NCI-H2227 (cell line): ENCODE results near the gene EDEM3.
"Not testable (repeated sequence)": the region's sequence is repeated elsewhere in the genome, so short reads cannot be mapped to it uniquely, and the experiment has no call there.

Source experiments
- DNase-seq: peaks from one replicate; lab custom pipeline; 2025; ENCODE audit not compliant: unreplicated experiment; lab: John Stamatoyannopoulos, UW

The EDEM3 gene

DNA sequence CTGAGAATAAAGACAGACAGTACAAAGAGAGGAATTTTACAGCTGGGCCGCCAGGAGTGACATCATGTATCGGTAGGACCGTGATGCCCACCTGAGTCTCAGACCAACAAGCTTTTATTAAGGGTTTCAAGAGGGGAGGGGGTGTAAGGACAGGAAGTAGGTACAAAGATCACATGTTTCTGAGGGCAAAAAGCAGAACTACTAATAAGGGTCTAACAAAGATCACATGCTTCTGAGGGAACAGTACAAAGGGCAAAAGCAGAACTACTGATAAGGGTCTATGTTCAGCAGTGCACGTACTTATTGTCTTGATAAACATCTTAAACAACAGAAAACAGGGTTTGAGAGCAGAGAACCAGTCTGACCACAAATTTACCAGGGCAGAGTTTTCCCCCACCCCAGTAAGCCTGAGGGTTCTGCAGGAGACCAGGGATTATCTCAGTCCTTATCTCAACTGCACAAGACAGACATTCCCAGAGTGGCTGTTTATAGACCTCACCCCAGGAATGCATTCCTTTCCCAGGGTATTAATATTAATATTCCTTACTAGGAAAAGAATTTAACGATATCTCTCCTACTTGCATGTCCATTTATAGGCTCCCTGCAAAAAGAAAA lies 73.9 kb downstream of the EDEM3 start:
- DNase-seq, result not testable (repeated sequence)

DNA sequence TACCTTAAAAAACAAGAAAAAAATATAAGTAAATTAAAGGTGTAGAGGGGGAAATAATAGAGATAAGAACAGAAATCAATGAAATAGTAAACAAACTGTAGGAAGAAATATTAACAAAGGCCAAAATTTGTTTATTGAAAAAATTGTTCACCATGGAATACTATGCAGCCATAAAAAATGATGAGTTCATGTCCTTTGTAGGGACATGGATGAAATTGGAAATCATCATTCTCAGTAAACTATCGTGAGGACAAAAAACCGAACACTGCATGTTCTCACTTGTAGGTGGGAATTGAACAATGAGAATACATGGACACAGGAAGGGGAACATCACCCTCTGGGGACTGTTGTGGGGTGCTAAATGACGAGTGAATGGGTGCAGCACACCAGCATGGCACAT lies 75.2 kb downstream of the EDEM3 start:
- DNase-seq, result not testable (repeated sequence)

DNA sequence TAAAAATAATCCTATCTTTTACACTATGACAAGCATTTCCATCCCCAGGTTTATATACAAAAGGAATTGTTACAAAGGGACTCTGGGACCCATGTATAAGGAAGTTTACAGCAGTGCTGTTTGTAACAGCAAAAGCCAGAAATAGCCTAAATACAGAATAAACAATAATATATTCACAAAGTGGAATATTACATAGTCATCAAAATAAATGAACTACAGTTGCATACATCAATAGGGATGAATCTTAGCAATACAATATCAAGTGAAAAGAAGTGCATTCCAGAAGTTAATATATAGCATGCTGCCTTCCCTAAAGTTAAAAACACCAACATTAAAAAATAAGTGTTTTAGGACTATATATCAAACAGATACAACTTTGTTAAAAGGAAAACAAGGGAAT lies 77.3 kb downstream of the EDEM3 start:
- DNase-seq, result no peak

DNA sequence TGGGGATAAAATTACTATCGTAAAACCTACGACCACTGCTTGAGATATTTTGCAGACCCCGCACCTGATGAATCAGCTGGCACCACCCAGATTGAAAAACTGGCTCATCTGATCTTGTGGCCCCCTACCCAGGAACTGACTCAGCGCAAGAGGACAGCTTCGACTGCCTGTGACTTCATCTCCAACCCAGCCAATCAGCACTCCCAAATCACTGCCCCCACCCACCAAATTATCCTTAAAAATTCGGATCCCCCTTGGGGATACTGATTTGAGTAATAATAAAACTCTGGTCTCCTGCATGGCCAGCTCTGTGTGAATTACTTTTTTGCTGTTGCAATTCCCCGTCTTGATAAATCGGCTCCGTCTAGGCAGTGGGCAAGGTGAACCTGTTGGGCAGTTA lies 81.4 kb downstream of the EDEM3 start:
- DNase-seq, result no peak

DNA sequence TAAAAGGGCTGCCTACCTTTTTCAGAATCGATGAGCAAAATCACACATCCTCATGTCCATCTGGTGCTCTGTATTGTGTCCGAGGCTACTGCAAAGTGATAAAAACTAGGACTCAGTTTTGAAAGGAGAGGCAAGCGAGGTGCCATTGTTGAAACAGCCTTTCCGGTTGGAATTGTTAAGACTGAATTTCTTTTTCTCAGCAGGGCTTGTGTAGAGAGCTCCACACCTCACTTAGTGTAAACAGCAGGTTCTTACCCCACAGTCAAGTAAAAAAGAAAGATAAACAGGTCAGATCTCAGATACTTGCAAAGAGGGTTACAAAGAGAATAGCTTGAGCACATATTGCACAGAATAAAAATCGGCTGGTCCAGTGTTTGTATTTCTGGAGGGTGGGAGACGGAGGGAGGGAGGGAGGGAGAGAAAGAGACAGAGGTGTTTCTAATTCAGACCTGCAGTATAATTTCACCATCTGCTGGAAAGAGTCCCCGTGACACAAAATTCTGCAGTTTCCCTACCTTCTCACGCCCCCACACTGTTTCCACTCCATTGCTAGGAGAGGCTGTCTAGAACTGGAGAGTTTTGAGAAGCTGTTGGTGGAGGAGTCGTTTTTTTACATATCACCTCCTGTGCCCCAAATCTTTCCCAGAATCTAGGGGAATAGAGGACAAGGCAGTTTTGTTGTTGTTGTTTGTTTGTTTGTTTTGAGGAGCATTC lies 82.5 kb downstream of the EDEM3 start:
- DNase-seq, result peak; percentile 16

DNA sequence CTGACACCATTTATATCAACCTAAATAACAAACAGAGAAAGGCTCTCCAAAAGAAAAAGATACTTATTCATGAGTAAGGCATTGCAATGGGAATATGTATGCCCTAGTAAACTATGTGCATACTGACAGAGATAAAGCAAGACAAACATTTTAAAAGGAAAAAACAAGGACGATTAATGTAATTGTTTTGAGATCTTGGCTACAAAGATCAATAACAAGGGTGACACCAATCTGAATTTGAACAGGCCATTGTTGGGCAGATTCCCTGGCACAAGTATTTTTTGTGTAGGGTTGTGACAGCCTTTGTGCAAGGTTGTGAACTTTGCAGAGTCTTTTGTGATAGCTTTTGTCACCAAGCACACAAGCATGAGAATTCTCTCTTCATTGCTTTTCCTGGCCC lies 85.3 kb downstream of the EDEM3 start:
- no peak for DNase-seq

DNA sequence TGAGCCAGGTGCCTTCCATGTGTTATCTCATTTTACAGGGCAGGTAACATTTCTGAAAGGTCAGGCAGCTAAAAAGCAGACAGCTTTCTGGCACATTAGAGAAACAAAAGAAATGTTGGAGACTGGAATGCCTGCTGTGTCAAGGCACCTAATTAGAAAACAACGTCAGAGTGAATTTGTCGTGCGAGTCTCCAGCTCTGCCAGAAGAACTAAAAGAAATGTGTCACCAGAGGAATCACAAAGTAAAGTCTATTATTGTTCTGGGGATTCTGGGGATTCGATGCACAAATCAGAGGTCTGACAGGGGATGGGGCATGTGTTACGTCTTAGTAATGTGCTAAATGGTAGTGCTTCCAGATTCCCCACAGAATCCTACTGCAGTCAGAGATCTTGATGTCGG lies 89.3 kb downstream of the EDEM3 start:
- DNase-seq, result no peak

DNA sequence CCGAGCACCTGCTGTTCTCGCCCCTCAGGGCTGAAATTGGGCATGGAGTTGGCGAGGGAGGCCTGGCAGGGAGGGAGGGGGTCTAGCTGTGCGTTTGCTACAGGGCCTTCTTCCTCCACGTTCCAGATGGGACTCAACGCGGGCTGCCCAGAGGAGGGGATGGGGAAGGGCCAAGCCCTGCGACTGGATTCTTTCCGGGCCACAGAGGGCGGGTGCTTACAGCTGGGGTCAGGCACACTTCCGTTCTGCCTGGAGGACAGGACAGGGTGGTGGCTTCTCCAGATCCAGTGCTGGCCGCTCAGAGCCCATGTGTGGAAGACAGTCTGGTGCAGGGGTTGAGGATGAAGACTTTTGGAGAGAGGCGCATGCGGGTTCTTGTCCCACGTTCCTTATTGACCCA lies 90.0 kb downstream of the EDEM3 start:
- DNase-seq, result peak; percentile 56

DNA sequence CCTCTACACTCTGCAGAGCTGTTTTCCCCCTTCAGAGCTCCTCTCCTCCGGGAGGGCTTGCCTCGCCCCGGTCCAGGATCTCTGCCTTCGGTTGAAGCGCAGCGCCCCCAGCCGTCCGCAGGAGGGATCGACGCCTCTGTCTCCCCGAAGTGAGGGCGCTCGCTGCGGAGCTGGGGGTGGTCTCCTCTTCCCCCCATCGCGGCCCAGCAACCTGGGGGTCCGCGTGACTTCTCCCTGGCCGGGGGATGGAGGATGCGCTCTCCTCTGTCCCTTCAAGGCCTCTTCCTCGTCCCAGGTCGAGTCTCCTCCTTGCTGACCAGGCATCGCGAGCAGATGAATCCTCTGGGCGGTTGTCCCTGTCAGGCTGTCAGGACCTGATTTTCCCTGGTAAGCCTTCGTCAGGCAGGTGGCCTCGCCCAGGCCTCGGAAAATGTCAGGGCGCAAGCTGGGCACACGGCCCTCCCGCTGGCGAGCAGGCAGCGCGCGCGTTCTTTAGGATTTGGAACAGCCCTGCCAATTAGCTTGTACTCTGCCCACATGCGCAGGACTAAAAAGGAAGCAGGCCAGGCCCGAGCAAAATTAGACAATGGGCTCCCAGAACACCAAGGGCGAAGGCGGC lies 90.5 kb downstream of the EDEM3 start:
- peak; percentile 92 for DNase-seq

DNA sequence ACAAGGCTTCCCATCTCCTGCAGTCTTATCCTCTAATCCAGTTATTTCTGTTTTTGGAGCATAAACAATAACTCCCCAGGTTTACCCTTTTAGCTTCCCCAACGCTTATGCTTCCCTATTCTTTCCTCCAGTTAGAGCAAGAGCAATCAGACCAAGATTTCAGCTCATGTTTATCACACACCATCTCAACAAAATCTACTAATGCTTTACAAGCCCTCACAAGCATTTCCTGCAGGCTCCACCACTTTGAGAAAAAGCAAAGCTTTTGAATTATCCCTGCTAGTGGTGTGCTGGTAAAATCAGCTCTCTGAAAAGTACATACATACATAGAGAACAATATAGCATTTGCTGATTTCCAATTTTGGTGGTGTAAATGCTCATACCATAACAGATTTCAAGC lies 92.9 kb downstream of the EDEM3 start:
- DNase-seq, result no peak

DNA sequence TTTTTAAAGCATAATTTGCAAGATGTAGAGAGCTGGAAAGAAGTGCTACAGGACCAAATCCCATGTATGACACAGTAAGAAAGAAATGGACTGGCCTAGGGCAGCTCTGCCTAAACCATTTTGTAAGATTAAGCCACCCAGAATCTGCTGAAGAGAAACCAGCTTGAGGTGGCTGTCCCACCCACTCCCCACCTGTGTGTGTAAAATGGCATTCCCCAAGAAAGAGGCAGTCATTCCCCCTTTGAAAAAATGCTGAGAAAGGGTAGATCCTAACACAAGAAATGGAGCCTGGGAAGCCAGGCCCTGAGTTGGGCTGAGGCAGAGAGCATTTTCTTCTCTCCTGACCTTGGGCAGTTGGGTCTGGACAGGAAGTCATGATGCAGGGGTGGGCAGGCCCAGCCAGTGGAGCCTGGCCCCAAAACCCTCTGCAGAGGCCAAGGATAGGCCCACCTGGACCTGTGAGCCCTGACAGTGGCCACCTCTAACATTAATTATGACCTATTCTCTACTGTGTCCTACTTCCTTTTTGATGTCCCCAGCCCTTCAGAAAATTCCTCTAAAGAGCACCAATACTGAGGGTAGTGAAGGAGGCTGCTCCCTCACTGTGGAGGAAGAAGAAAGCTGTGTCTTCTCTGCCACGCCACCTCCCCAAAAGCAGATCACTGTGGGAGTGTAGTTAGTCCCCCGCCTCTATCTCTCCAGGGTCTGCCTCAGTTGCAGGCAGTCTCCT lies 94.0 kb downstream of the EDEM3 start:
- DNase-seq, result no peak

DNA sequence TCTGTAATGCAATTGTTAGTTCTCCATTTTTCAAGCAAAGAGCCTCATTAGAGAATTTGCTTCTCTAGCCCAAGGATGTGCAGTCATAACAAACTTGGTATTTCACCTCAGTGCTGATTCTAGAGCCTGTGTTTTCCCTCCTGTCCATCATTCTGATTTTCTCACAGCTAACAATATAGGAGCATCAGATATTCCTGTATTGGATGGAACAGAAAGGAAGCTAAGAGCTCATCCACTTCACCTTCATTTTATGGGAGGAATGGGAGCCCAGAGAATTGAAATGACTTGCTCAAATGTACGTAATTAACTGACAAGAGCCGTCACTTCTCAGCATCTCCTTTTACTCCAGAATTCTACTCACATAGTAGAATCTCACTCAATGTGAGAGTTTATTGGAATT lies 96.6 kb downstream of the EDEM3 start:
- peak; percentile 24 for DNase-seq

DNA sequence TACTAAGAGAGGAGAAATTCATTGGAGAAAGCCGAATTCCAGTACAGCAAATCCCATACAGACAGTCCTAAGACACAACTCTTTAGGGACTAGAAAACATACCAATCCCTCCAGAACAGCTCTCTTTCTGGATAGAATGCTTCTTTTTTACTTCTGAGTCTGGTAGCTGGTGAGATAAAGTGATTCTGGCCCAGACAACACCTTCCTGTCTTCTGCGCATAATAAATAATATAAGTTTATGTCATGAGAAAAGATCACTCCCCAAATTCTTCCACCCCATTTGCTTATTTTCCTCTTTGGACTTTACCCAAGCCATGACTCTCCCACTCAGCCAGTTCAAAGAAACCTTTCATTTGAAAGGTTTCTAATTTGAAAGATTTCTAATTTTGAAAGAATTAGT lies 98.4 kb downstream of the EDEM3 start:
- DNase-seq, result no peak

DNA sequence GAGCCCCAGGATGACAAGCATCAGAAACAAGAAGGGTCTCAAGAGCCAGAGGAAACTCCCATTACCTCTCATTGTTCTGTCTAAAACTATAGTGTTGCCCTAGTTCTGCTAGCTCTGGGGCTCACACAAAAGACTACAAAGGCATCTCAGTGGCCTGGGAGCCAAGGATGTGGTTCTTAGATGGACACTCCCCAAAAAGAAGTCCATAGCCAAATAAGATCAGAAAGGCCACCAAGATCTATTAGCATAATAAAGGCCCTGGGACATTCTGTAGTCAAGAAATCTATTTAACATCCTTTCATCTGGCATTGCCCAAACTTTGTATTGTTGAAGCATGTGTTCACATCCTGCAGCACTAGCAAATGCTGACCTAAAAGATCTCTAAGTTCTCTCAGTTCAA lies 99.5 kb downstream of the EDEM3 start:
- DNase-seq, result no peak

DNA sequence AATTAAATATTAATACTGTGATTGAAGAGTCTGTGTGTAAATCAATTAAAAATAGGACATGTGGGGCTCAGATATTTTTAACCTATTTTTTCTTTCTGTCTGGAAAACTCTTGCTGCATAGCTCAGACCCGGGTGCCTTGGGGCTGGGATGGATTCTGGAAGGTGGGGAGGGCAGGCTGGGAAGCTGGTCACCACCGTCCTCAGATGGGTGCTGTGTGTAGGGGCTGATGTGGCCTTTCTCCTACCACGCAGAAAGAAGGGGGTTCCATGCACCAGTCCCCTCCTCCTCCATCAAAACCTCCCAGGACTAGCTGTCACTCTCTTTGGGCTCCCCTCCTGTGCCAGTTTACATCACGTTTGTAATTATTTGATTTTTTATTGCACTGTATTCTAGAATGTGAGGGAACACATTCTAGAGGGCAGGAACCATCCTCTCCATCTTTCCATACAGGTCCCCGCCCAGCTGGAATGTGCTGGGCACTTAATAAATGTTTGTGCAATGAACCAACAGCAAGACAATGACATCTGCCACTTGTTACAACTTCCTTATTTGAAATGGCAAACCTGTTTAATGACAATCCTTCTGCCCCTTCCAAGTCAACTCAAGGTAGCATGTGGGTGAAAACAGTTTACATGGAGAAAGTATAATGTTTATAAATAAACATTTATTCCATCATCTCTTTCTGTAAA lies 104.3 kb downstream of the EDEM3 start:
- no peak for DNase-seq

DNA sequence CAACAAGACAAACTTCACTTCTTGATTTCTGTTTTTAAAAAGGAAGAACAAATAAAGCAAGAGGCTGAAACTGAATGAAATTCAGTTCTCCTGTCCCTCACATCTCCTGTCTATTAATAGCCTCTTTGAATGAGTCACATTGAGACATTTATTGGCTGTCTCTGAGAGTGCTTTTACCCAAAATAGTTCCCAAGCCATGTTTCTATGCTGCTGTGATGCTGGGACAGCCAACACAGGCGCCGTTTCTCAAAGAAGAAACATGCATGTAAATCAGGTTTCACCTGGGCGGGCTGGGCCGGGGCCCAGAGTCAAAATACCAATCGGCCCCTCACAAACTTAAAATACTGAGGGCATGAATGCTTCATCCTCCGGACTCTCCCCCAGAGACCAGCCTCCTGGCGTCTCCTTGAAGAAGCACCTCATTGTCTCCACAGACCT lies 105.2 kb downstream of the EDEM3 start:
- DNase-seq, result no peak

DNA sequence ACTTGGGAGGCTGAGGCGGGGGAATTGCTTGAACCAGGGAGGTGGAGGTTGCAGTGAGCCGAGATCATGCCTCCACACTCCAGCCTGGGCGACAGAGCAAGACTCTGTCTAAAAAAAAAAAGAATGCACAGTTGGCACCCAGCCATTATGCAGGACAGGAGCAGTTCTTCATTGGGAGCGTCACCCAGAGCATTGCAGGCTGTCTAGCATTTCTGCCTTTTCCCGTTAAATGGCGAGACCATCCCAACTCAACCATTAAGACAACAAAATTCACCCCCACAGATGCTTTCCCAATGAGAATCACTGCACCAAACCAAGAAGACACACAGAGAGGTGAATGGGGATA lies 105.8 kb downstream of the EDEM3 start:
- DNase-seq, result no peak

DNA sequence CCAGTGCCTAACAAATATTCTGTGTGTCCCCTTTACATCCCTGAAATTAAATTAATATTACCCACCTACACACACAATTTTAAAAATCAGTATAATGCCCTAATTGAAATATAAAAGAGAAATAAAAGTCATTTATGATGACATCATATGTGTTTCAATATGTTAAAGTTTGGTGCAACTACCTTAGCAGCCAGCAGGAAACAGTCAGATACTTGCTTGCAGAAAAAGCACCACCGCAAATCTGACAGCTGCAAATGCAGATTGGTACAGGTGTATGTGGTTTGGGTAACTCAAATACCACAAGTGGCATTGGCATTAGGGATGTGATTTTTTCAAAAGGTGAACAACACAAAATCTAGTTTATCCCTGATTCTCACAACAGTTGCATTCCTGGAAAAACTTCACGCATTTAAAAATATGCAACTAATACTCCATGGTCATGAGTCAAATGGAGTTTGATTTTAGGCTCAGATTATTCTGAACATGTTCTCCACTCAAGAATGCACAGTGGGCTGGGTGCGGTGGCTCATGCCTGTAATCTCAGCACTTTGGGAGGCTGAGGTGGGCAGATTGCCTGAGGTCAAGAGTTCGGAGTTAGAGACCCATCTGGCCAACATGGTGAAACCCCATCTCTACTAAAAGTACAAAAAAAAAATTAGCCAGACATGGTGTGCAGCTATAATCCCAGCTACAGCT lies 106.3 kb downstream of the EDEM3 start:
- DNase-seq, result no peak

DNA sequence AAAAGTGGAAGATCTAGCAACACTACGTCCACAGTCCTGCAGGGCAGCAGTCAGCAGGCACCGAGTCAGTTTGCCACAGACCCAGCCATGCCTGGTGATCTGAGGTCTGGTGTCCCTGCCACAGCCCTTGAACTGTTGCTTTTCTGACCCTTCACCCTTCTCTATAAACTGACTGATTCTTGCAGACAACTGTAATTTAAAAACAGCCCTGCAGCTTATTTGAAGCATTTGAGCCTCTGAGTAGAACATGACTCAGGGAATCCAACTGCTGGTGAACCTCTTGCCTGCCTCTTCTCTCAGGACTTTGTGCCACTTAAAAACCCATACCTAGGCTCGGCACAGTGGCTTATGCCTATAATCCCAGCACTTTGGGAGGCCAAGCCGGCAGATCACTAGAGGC lies 107.2 kb downstream of the EDEM3 start:
- no peak for DNase-seq

DNA sequence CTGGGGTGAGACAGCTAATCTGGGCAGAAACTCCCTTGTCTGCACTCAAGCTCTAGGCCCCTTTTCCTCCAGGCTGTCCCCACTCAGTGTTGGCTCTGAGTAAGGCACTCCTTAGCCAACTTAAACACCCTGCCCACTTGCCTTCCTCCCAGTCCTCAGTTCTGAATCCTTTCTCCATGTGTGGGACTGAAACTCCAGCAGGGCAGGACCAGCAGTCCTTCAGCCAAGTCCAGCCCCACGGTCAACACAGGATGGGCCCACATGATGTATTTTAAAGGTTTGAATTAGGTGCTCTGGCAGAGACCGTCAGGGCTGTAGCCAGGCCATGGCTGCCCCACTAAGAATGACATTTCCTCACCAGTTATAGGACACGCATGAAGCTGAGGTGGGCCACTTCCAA lies 107.8 kb downstream of the EDEM3 start:
- DNase-seq, result no peak

DNA sequence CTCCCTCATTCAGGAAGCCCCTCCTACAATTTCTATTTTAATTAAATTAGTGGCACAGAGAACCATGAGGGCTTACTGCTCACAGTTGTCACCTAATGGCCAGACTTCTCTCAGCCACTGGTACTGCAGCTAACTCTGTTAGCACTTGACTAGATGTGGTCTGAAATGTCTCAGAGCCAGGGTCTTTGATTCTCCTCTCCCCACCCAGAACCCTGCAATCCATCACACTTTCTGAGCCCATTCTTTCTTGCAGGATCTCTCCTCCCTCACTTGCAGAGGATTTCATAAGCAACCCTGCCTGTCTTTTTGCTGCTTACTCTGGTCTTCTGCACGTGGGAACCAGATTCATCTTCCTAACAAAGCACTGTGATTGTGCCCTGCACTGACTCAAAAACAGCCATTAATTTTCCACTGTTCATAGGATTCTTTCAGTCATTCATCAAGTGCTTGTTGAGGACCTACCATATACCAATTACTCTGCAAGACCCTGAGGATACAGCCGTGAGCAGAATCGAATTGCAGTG lies 108.4 kb downstream of the EDEM3 start:
- no peak for DNase-seq
